ENCODE measurements around the gene CMKLR1.

DNA sequence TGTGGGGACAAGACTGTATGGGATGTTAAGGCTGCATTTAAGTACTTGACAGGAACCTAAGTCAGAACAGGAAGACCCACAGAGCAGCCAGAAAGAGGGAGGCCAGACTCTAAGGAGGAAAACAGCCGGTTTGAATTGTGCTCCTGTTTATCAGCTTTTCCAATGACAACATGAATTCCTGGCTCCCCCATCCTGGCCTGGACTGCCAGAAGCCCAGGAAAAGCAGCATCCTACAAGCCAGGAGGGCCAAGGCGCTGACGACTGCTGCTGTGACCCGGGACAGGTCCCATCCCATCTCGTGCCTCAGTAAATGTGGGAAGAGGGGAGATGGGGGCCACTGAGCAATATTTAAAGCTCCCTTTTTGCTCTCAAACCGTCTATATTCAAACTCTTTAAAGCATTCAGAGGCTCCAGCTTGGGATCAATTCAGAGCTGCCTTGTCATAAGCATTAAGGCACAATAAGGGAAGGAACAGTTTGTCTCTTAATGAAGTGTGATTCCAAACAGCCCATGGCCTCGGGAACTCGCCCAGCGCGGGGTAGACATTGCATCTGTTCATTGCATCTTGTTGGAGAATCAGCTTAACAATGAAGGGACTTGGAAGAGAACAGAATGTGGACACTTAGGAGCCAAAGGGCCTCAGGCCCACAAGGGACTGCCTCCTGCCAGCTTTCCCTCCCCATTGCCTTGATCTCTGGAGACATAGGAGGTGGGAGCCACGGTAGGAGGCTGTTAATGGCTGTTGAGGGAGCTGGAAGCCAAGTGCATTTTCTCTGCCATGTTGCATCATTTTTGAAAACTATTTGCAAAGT is 49.6 kb downstream of the CMKLR1 start:
- TF ChIP-seq EZH2phosphoT487 (IDR thresholded peaks at IDR 0.05; ENCODE audit: borderline replicate concordance, low read depth) (no peak), RCOR1 (IDR thresholded peaks at IDR 0.05; ENCODE audit: low read length) (no peak), EP300 (IDR thresholded peaks at IDR 0.05; ENCODE audit: borderline replicate concordance in 1 of 2, low read depth in 1 of 2, low read length in 1 of 2) (no peak), POLR2AphosphoS5 (IDR thresholded peaks at IDR 0.05; ENCODE audit: low read depth, low read length) (no peak), GABPA (IDR thresholded peaks at IDR 0.05; ENCODE audit: low read depth) (no peak), RXRA (IDR thresholded peaks at IDR 0.05; ENCODE audit: borderline replicate concordance, low read depth) (no peak), NRF1 (IDR thresholded peaks at IDR 0.05; ENCODE audit: low read depth, low read length) (no peak), NFIC (IDR thresholded peaks at IDR 0.05; ENCODE audit: borderline replicate concordance) (no peak), CHD2 (IDR thresholded peaks at IDR 0.05; ENCODE audit: low read length, partially characterized antibody) (no peak), SMC3 (IDR thresholded peaks at IDR 0.05; ENCODE audit: low read depth, low read length) (no peak)
- TF ChIP-seq, protein P1, sequence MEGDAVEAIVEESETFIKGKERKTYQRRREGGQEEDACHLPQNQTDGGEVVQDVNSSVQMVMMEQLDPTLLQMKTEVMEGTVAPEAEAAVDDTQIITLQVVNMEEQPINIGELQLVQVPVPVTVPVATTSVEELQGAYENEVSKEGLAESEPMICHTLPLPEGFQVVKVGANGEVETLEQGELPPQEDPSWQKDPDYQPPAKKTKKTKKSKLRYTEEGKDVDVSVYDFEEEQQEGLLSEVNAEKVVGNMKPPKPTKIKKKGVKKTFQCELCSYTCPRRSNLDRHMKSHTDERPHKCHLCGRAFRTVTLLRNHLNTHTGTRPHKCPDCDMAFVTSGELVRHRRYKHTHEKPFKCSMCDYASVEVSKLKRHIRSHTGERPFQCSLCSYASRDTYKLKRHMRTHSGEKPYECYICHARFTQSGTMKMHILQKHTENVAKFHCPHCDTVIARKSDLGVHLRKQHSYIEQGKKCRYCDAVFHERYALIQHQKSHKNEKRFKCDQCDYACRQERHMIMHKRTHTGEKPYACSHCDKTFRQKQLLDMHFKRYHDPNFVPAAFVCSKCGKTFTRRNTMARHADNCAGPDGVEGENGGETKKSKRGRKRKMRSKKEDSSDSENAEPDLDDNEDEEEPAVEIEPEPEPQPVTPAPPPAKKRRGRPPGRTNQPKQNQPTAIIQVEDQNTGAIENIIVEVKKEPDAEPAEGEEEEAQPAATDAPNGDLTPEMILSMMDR (IDR thresholded peaks at IDR 0.05): no peak
- TF ChIP-seq, protein P2, sequence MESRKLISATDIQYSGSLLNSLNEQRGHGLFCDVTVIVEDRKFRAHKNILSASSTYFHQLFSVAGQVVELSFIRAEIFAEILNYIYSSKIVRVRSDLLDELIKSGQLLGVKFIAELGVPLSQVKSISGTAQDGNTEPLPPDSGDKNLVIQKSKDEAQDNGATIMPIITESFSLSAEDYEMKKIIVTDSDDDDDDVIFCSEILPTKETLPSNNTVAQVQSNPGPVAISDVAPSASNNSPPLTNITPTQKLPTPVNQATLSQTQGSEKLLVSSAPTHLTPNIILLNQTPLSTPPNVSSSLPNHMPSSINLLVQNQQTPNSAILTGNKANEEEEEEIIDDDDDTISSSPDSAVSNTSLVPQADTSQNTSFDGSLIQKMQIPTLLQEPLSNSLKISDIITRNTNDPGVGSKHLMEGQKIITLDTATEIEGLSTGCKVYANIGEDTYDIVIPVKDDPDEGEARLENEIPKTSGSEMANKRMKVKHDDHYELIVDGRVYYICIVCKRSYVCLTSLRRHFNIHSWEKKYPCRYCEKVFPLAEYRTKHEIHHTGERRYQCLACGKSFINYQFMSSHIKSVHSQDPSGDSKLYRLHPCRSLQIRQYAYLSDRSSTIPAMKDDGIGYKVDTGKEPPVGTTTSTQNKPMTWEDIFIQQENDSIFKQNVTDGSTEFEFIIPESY (IDR thresholded peaks at IDR 0.05; ENCODE audit: borderline replicate concordance, low read depth): no peak
- TF ChIP-seq, protein P3, sequence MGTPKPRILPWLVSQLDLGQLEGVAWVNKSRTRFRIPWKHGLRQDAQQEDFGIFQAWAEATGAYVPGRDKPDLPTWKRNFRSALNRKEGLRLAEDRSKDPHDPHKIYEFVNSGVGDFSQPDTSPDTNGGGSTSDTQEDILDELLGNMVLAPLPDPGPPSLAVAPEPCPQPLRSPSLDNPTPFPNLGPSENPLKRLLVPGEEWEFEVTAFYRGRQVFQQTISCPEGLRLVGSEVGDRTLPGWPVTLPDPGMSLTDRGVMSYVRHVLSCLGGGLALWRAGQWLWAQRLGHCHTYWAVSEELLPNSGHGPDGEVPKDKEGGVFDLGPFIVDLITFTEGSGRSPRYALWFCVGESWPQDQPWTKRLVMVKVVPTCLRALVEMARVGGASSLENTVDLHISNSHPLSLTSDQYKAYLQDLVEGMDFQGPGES (IDR thresholded peaks at IDR 0.05; ENCODE audit: low read depth, low read length): no peak

Measured in SK-N-SH (cell line).